Measurements from ENCODE around the gene IQGAP1. TPM values are rescaled to one million over a fixed set of nuclear protein-coding genes. Genes with fewer than 3 reads are reported as not detected.
A peak's percentile ranks its signal among the peaks of the same experiment; 100 is the strongest.

The IQGAP1 gene
- total RNA-seq, 4 donors from 2014 or later, result 162 to 334 (median 168) TPM

GRCh38 chr15:90435652-90436337 is 47.8 kb downstream of the IQGAP1 start:
- DNase-seq, result no peak
- no peaks in the 10 kb centered on the region for H3K9me3 ChIP-seq
- H3K36me3 ChIP-seq, result peaks cover 0 to 32% (median 0%) of the 10 kb centered on the region in 3 donors
- peaks cover 0 to 20% (median 0%) of the 10 kb centered on the region in 4 donors for H3K4me1 ChIP-seq
- TF ChIP-seq CTCF (IDR thresholded peaks at IDR 0.05), result no peak
- TF ChIP-seq POLR2A (IDR thresholded peaks at IDR 0.05), result no peak
- H3K4me3 ChIP-seq, result no peak overlapping the region
- H3K27ac ChIP-seq, result peak overlapping the region in 1 of 4 donors; percentile 13
- no peaks in the 10 kb centered on the region for H3K27me3 ChIP-seq

- Histone ChIP-seq H3K36me3 (peaks cover 0 to 43% (median 0%) of the 10 kb centered on the region in 3 donors), H3K4me1 (peaks cover 0 to 20% (median 0%) of the 10 kb centered on the region in 4 donors), H3K4me3 (no peak overlapping the region), H3K27me3 (no peaks in the 10 kb centered on the region), H3K9me3 (no peaks in the 10 kb centered on the region), H3K27ac (peak overlapping the region in 1 of 4 donors; percentile 13)
- no peak for TF ChIP-seq CTCF (IDR thresholded peaks at IDR 0.05)
- no peak for TF ChIP-seq POLR2A (IDR thresholded peaks at IDR 0.05)
- no peak for DNase-seq
Measured at GRCh38 chr15:90436952-90437351, 48.9 kb downstream of the IQGAP1 start.

GRCh38 chr15:90437516-90437915 is 49.5 kb downstream of the IQGAP1 start:
- Histone ChIP-seq H3K9me3 (no peaks in the 10 kb centered on the region), H3K4me3 (no peak overlapping the region), H3K36me3 (peaks cover 0 to 49% (median 0%) of the 10 kb centered on the region in 3 donors), H3K27me3 (no peaks in the 10 kb centered on the region), H3K27ac (no peak overlapping the region), H3K4me1 (peaks cover 0 to 20% (median 0%) of the 10 kb centered on the region in 4 donors)
- DNase-seq, result no peak
- TF ChIP-seq CTCF (IDR thresholded peaks at IDR 0.05) (no peak), POLR2A (IDR thresholded peaks at IDR 0.05) (no peak)

GRCh38 chr15:90439946-90440345 is 51.9 kb downstream of the IQGAP1 start:
- Histone ChIP-seq H3K27me3 (no peaks in the 10 kb centered on the region), H3K4me3 (no peak overlapping the region), H3K36me3 (peaks cover 0 to 55% (median 0%) of the 10 kb centered on the region in 3 donors), H3K4me1 (peaks cover 0 to 20% (median 0%) of the 10 kb centered on the region in 4 donors), H3K27ac (no peak overlapping the region), H3K9me3 (no peaks in the 10 kb centered on the region)
- TF ChIP-seq POLR2A (IDR thresholded peaks at IDR 0.05) (no peak), CTCF (IDR thresholded peaks at IDR 0.05) (no peak)
- no peak for DNase-seq

GRCh38 chr15:90441027-90441426 is 53.0 kb downstream of the IQGAP1 start:
- no peak for TF ChIP-seq POLR2A (IDR thresholded peaks at IDR 0.05)
- no peak for TF ChIP-seq CTCF (IDR thresholded peaks at IDR 0.05)
- no peak for DNase-seq
- Histone ChIP-seq H3K36me3 (peaks cover 0 to 60% (median 0%) of the 10 kb centered on the region in 3 donors), H3K4me3 (no peak overlapping the region), H3K9me3 (no peaks in the 10 kb centered on the region), H3K4me1 (peaks cover 0 to 12% (median 0%) of the 10 kb centered on the region in 4 donors), H3K27ac (peak overlapping the region in 1 of 4 donors; percentile 4), H3K27me3 (no peaks in the 10 kb centered on the region)

Measured in Peyer's patch (tissue), 4 donors.